H9 (cell line): Measurements from ENCODE around the gene OR2S2. TPM values are rescaled to one million over a fixed set of nuclear protein-coding genes. Genes with fewer than 3 reads are reported as not detected.

ENCODE experiments used
- DNase-seq: peaks from one replicate; pipeline ENCODE4 v3.0.0-alpha.2; 2017
- H2AFZ ChIP-seq: one replicate; pipeline ENCODE4 v1.6.1; 2013; ENCODE audit warnings: mild to moderate bottlenecking, low read length, control low read depth, moderate library complexity
- H2AK5ac ChIP-seq: 2 replicates; pipeline ENCODE4 v1.6.1; 2013; ENCODE audit warnings: low read length, control low read depth, mixed read lengths; ENCODE audit not compliant: insufficient read length
- H2BK120ac ChIP-seq: one replicate; pipeline ENCODE4 v1.6.1; 2013; ENCODE audit warnings: low read depth, mild to moderate bottlenecking, low read length, control low read depth, inconsistent platforms; ENCODE audit not compliant: poor library complexity, severe bottlenecking
- H2BK12ac ChIP-seq: 2 replicates; pipeline ENCODE4 v1.6.1; 2013; ENCODE audit warnings: low read length, control low read depth, mixed read lengths, low read depth; ENCODE audit not compliant: insufficient read length
- H2BK15ac ChIP-seq: 2 replicates; pipeline ENCODE4 v1.6.1; 2013; ENCODE audit warnings: low read depth, low read length, control low read depth
- H2BK20ac ChIP-seq: one replicate; pipeline ENCODE4 v1.6.1; 2013; ENCODE audit warnings: low read depth, mild to moderate bottlenecking, low read length, control low read depth, inconsistent platforms; ENCODE audit not compliant: poor library complexity, severe bottlenecking
- H2BK5ac ChIP-seq: 2 replicates; pipeline ENCODE4 v1.6.1; 2013; ENCODE audit warnings: low read length, control low read depth, mixed read lengths; ENCODE audit not compliant: insufficient read length
- H3K14ac ChIP-seq: 2 replicates; pipeline ENCODE4 v1.6.1; 2013; ENCODE audit warnings: low read length, control low read depth; ENCODE audit not compliant: insufficient read depth
- H3K18ac ChIP-seq: 2 replicates; pipeline ENCODE4 v1.6.1; 2013; ENCODE audit warnings: low read depth, mild to moderate bottlenecking, mixed read lengths, low read length, control low read depth; ENCODE audit not compliant: insufficient read length
- H3K23ac ChIP-seq: 2 replicates; pipeline ENCODE4 v1.6.1; 2013; ENCODE audit warnings: low read length, control low read depth, mixed read lengths, low read depth; ENCODE audit not compliant: insufficient read length
- H3K23me2 ChIP-seq: 2 replicates; pipeline ENCODE4 v1.6.1; 2013; ENCODE audit warnings: low read depth, mild to moderate bottlenecking, mixed read lengths, low read length, control low read depth; ENCODE audit not compliant: insufficient read length, poor library complexity, severe bottlenecking
- H3K27ac ChIP-seq: 2 replicates; pipeline ENCODE4 v1.5.1; 2013; ENCODE audit warnings: low read length, control low read depth, mixed read lengths, low read depth; ENCODE audit not compliant: insufficient read length
- H3K27me3 ChIP-seq: 2 replicates; pipeline ENCODE4 v1.6.1; 2013; ENCODE audit warnings: low read length, control low read depth, inconsistent platforms; ENCODE audit not compliant: insufficient read depth
- H3K4ac ChIP-seq: 2 replicates; pipeline ENCODE4 v1.6.1; 2013; ENCODE audit warnings: low read depth, mild to moderate bottlenecking, control low read depth, inconsistent platforms, low read length, moderate library complexity
- H3K4me1 ChIP-seq: 2 replicates; pipeline ENCODE4 v1.6.1; 2013; ENCODE audit warnings: low read length, control low read depth, inconsistent platforms; ENCODE audit not compliant: insufficient read depth
- H3K4me2 ChIP-seq: 2 replicates; pipeline ENCODE4 v1.6.1; 2013; ENCODE audit warnings: low read length, control low read depth, mixed read lengths; ENCODE audit not compliant: insufficient read length, insufficient read depth
- H3K56ac ChIP-seq: 2 replicates; pipeline ENCODE4 v1.6.1; 2013; ENCODE audit warnings: low read depth, mild to moderate bottlenecking, mixed read lengths, low read length, control low read depth; ENCODE audit not compliant: insufficient read length
- H3K79me1 ChIP-seq: 2 replicates; pipeline ENCODE4 v1.6.1; 2013; ENCODE audit warnings: low read depth, mild to moderate bottlenecking, moderate library complexity, low read length, control low read depth, inconsistent platforms; ENCODE audit not compliant: insufficient read depth, poor library complexity, severe bottlenecking
- H3K79me2 ChIP-seq: 2 replicates; pipeline ENCODE4 v1.6.1; 2013; ENCODE audit warnings: low read length, control low read depth, inconsistent platforms; ENCODE audit not compliant: insufficient read depth
- H3K9ac ChIP-seq: 2 replicates; pipeline ENCODE4 v1.6.1; 2013; ENCODE audit warnings: low read length, control low read depth, mixed read lengths; ENCODE audit not compliant: insufficient read length; ENCODE audit errors: extremely low read depth
- H3K9me3 ChIP-seq: one replicate; pipeline ENCODE4 v1.6.1; 2013; ENCODE audit warnings: low read depth, low read length, inconsistent platforms; ENCODE audit not compliant: control insufficient read depth
- H3T11ph ChIP-seq: one replicate; pipeline ENCODE4 v1.6.1; 2013; ENCODE audit warnings: mild to moderate bottlenecking, low read length, control low read depth, inconsistent platforms
- H4K20me1 ChIP-seq: one replicate; pipeline ENCODE4 v1.6.1; 2013; ENCODE audit not compliant: control insufficient read depth, insufficient read length, insufficient read depth
- H4K5ac ChIP-seq: 2 replicates; pipeline ENCODE4 v1.6.1; 2013; ENCODE audit warnings: low read depth, mild to moderate bottlenecking, mixed read lengths, low read length, control low read depth; ENCODE audit not compliant: insufficient read length
- H4K8ac ChIP-seq: replicated peaks from 2 replicates; pipeline ENCODE4 v1.6.1; 2013; ENCODE audit warnings: low read length, control low read depth, mixed read lengths, low read depth; ENCODE audit not compliant: insufficient read length
- H4K91ac ChIP-seq: 2 replicates; pipeline ENCODE4 v1.6.1; 2013; ENCODE audit warnings: low read depth, mild to moderate bottlenecking, moderate library complexity, mixed read lengths, low read length, control low read depth; ENCODE audit not compliant: insufficient read length
- H3K27ac Mint-ChIP-seq, 3 experiments: 2 replicates in 2 of 3; 3 replicates in 1 of 3; pipeline ENCODE4 v1.8.0; 2020 to 2021; ENCODE audit warnings: mixed read lengths in 3 of 3, mild to moderate bottlenecking in 1 of 3, moderate library complexity in 1 of 3
- H3K27me3 Mint-ChIP-seq: 2 replicates; pipeline ENCODE4 v1.8.0; 2021; ENCODE audit warnings: low read depth, mild to moderate bottlenecking, moderate library complexity, mixed read lengths
- H3K36me3 Mint-ChIP-seq, 3 experiments: 2 replicates in 2 of 3; 3 replicates in 1 of 3; pipeline ENCODE4 v1.8.0; 2020 to 2021; ENCODE audit warnings: low read depth in 3 of 3, mixed read lengths in 3 of 3; ENCODE audit not compliant: insufficient read depth in 1 of 3
- H3K4me1 Mint-ChIP-seq, 2 experiments: 2 replicates each; pipeline ENCODE4 v1.8.0; 2020; ENCODE audit warnings: mixed read lengths in 2 of 2
- H3K4me3 Mint-ChIP-seq, 2 experiments: 2 replicates in 1 of 2; 3 replicates in 1 of 2; pipeline ENCODE4 v1.8.0; 2020 to 2021; ENCODE audit warnings: mild to moderate bottlenecking in 2 of 2, mixed read lengths in 2 of 2, moderate library complexity in 1 of 2
- H3K9me3 Mint-ChIP-seq, 2 experiments: 2 replicates in 1 of 2; 3 replicates in 1 of 2; pipeline ENCODE4 v1.8.0; 2020; ENCODE audit warnings: mild to moderate bottlenecking in 2 of 2, mixed read lengths in 2 of 2, moderate library complexity in 1 of 2
- CTCF ChIP-seq: fragments of 200-600 bp; sonication (generic); conservative IDR thresholded peaks from 3 replicates; pipeline ENCODE4 v1.8.0; 2021; ENCODE audit warnings: antibody characterized with exemption, mild to moderate bottlenecking
- WGBS: extraction: QIAGEN DNeasy Blood & Tissue Kit; methylation state at CpG from one replicate; pipeline ENCODE4 v1.1.7; 2013; ENCODE audit warnings: missing lambda C conversion rate, low lambda C conversion rate, mixed read lengths; ENCODE audit not compliant: insufficient read length; ENCODE audit errors: extremely low coverage; 5-methylcytosine and 5-hydroxymethylcytosine counted together
- total RNA-seq: library from RNA; stranded (reverse); gene quantifications from 2 replicates; pipeline ENCODE4 v1.2.1, GENCODE V29; 2021

The OR2S2 gene
- total RNA-seq, 1 experiment from 2014 or later, result not detected

GRCh38 chr9:35907711-35908503 lies 50.0 kb downstream of the OR2S2 start:
- peak overlapping the region; percentile 34 to 95 (median 91); a peak in 4 of 7 replicates for H3K27ac Mint-ChIP-seq
- Histone ChIP-seq H3K27me3 (no peaks in the 10 kb centered on the region), H3K4me1 (peaks cover 9% of the 10 kb centered on the region; the same call in 1 of the 2 replicates), H2BK5ac (no peak overlapping the region), H2AFZ (no peak overlapping the region), H4K91ac (peak overlapping the region; percentile 21), H3K23ac (no peak overlapping the region), H2BK120ac (no peak overlapping the region), H3K4ac (no peak overlapping the region), H3K79me2 (no peaks in the 10 kb centered on the region), H3K79me1 (no peaks in the 10 kb centered on the region), H3K56ac (no peak overlapping the region), H3K4me2 (peak overlapping the region; percentile 14), H2BK20ac (no peak overlapping the region), H2BK15ac (no peak overlapping the region), H4K5ac (no peak overlapping the region), H3K27ac (peak overlapping the region; percentile 30), H2AK5ac (no peak overlapping the region), H3K9me3 (no peaks in the 10 kb centered on the region), H3K23me2 (no peaks in the 10 kb centered on the region), H3K14ac (peak overlapping the region; percentile 68; the same call in 1 of the 2 replicates), H4K8ac (no peak overlapping the region), H3T11ph (peak overlapping the region; percentile 10), H3K9ac (no peak overlapping the region), H2BK12ac (no peak overlapping the region), H3K18ac (peak overlapping the region; percentile 45), H4K20me1 (no peaks in the 10 kb centered on the region)
- WGBS, result no CpG with 5 or more reads among the region's 13 CpGs
- H3K4me3 Mint-ChIP-seq, result peak overlapping the region in 1 of 2 experiments; percentile 32; a peak in 2 of 5 replicates
- H3K4me1 Mint-ChIP-seq, result peaks cover 41 to 45% of the 10 kb centered on the region in 2 experiments
- H3K27me3 Mint-ChIP-seq, result peaks cover 4% of the 10 kb centered on the region
- no peak for TF ChIP-seq CTCF
- no peaks in the 10 kb centered on the region for H3K9me3 Mint-ChIP-seq
- peak; percentile 77 for DNase-seq
- H3K36me3 Mint-ChIP-seq, result no peaks in the 10 kb centered on the region

Other genes with a start within 250 kb of the OR2S2 start
- 102 and 103 TPM in 2 replicates for gene TLN1, start 226.0 kb downstream of the OR2S2 start, total RNA-seq
- gene CREB3, start 225.5 kb downstream of the OR2S2 start, total RNA-seq, result 26.9 and 27.3 TPM in 2 replicates
- 90.7 and 103 TPM in 2 replicates for gene GBA2, start 208.9 kb downstream of the OR2S2 start, total RNA-seq
- gene RGP1, start 208.9 kb downstream of the OR2S2 start, total RNA-seq, result 23.5 and 25.7 TPM in 2 replicates
- gene MSMP, start 203.9 kb downstream of the OR2S2 start, total RNA-seq, result 0.83 and 0.97 TPM in 2 replicates
- gene NPR2, start 166.6 kb downstream of the OR2S2 start, total RNA-seq, result 12.2 and 12.5 TPM in 2 replicates
- gene SPAG8, start 145.9 kb downstream of the OR2S2 start, total RNA-seq, result 0.46 and 0.50 TPM in 2 replicates
- gene HINT2, start 143.1 kb downstream of the OR2S2 start, total RNA-seq, result 30.9 and 35.9 TPM in 2 replicates
- not detected in 2 replicates for gene FAM221B, start 129.4 kb downstream of the OR2S2 start, total RNA-seq
- 7.9 and 9.3 TPM in 2 replicates for gene TMEM8B, start 128.9 kb downstream of the OR2S2 start, total RNA-seq
- not detected in 2 replicates for gene OR13J1, start 87.8 kb downstream of the OR2S2 start, total RNA-seq
- gene HRCT1, start 52.0 kb downstream of the OR2S2 start, total RNA-seq, result not detected in 2 replicates
- gene SPAAR, start 48.7 kb downstream of the OR2S2 start, total RNA-seq, result 0.26 TPM in 1 of 2 replicates, not detected in the other
- gene RECK, start 78.8 kb upstream of the OR2S2 start, total RNA-seq, result 9.5 and 10.3 TPM in 2 replicates
- 9.7 and 10.0 TPM in 2 replicates for gene GLIPR2, start 178.6 kb upstream of the OR2S2 start, total RNA-seq
- 0.11 TPM in 1 of 2 replicates, not detected in the other for gene CCIN, start 211.2 kb upstream of the OR2S2 start, total RNA-seq
- gene CLTA, start 232.8 kb upstream of the OR2S2 start, total RNA-seq, result 195 and 212 TPM in 2 replicates